SK-N-SH (cell line): Measurements from ENCODE around the gene TMEM132D.

Experiments used
- CTCF ChIP-seq: fragments of 200-600 bp; sonication (generic); IDR thresholded peaks from 2 replicates; pipeline ENCODE4 v1.6.1; 2017; ENCODE audit warnings: antibody characterized with exemption, mild to moderate bottlenecking, moderate library complexity
- POLR2AphosphoS5 ChIP-seq: IDR thresholded peaks from 2 replicates; pipeline ENCODE4 v1.6.1; 2012; ENCODE audit warnings: low read depth, low read length
- RCOR1 ChIP-seq: fragments of 150-350 bp; IDR thresholded peaks from 2 replicates; pipeline ENCODE4 v1.6.1; 2017; ENCODE audit warnings: antibody characterized with exemption, low read length
- ZBTB33 ChIP-seq: IDR thresholded peaks from 2 replicates; pipeline ENCODE4 v1.4.0; 2012; ENCODE audit warnings: low read depth, borderline replicate concordance

- TF ChIP-seq RCOR1 (no peak), POLR2AphosphoS5 (no peak), CTCF (no peak), ZBTB33 (no peak)
These were observed 733.9 kb downstream of the TMEM132D start for GRCh38 chr12:129169928-129170327.
